GM12891 (cell line): ENCODE data around the gene OR4S2.
A peak's percentile ranks its signal among the peaks of the same experiment; 100 is the strongest.

ENCODE experiments used
- DNase-seq: peaks from one replicate; pipeline ENCODE4 v3.0.0; 2011; ENCODE audit warnings: low spot score; ENCODE audit not compliant: insufficient read length
- FAIRE-seq: peaks from 2 replicates; lab custom pipeline; 2011; peaks lifted over from hg19 to GRCh38; lab: Jason Lieb, UNC
- PAX5 ChIP-seq: IDR thresholded peaks from 2 replicates; pipeline ENCODE4 v1.6.1; 2011; ENCODE audit warnings: low read length, moderate library complexity, mild to moderate bottlenecking; ENCODE audit not compliant: insufficient read depth, severe bottlenecking
- POLR2A ChIP-seq: IDR thresholded peaks from 2 replicates; pipeline ENCODE4 v1.6.1; 2011; ENCODE audit warnings: low read depth, low read length, control low read depth
- POLR2AphosphoS5 ChIP-seq: IDR thresholded peaks from 2 replicates; pipeline ENCODE4 v1.6.1; 2011; ENCODE audit warnings: low read depth, low read length, control low read depth
- POU2F2 ChIP-seq: IDR thresholded peaks from 2 replicates; pipeline ENCODE4 v1.6.1; 2011; ENCODE audit warnings: low read depth, mild to moderate bottlenecking, control low read depth, low read length, moderate library complexity
- SPI1 ChIP-seq: IDR thresholded peaks from 2 replicates; pipeline ENCODE4 v1.6.1; 2011; ENCODE audit warnings: low read depth, low read length, control low read depth
- TAF1 ChIP-seq: IDR thresholded peaks from 2 replicates; pipeline ENCODE4 v1.6.1; 2011; ENCODE audit warnings: low read depth, low read length, control low read depth

OR4S2 gene

DNA sequence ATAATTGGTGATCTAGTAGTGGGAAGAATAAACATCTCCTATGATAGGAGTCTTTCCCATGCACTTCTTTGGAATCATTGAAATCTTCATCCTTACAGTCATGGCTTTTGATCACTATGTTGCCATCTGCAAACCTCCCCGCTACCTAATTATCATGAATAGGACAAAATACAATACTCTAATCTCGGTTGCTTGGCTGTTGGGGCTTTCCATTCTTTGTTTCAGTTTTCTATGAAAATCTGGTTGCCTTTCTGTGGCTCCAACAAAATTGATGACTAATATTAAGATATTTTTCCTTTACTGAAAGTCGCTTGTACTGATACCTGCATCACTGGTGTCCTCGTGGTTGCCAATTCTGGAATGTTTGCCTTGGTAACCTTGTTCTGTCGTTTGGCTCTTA, 25.7 kb downstream of the OR4S2 start:
- no peak for DNase-seq
- TF ChIP-seq SPI1 (no peak), POU2F2 (no peak), PAX5 (no peak), POLR2A (no peak), TAF1 (no peak), POLR2AphosphoS5 (no peak)
- FAIRE-seq = no peak

DNA sequence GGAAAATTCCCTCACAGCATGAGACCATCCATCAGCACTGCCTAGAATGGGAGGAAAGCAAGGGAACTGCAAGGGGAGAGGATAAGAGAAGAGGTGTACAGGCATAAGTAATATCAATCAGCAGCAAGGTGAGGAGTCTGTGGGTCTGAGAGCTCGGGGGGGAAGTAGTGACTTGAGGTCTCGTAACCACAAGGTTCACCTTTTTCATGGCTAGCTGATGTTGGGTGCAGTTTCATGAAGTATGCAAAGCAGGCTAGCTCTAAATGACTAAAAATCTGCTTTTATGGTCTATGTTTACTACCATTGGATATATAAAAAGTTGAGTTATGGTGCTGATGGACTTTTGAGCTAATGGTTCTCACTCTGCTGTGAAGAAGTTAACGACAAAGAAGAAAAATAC, 49.7 kb downstream of the OR4S2 start:
- DNase-seq (no peak), FAIRE-seq (no peak)
- TF ChIP-seq TAF1 (no peak), POLR2A (no peak), SPI1 (peak; percentile 20; the same call in 1 of the 2 replicates)

DNA sequence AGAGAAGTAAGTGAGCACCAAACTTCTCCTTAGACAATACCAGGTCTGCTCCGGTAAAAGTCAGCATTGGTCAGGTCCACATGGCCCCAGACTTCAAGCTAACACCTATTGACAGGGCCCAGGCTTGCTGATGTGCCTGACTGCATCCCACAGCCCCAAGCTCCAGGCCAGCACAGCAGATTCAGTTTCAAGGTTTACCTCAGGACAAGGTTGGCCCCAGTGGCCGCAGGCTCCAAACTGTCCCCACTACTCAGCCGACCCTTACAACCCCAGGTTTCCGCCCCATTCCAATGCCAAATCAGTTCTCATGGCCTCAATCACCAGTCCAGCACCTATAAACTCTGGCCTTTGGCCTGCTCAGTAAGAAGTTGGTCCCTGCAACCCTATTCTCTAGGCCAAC, 53.3 kb downstream of the OR4S2 start:
- no peak for FAIRE-seq
- no peak for TF ChIP-seq SPI1
- no peak for DNase-seq
